GM13976 (cell line): Measurements from ENCODE around the gene POLA2.

ENCODE experiments used
- DNase-seq: peaks from one replicate; pipeline ENCODE4 v3.0.0; 2012; ENCODE audit warnings: low spot score
- in situ Hi-C: fragments of 300-500 bp; cut with MboI; formaldehyde crosslinking; loops from one replicate; pipeline ENCODE4 v1.12.0; 2022; ENCODE audit warnings: low sequenced_read_pairs, mixed read lengths, inconsistent platforms; ENCODE audit not compliant: unreplicated experiment
- TF ChIP-seq, protein P1 (sequence below): IDR thresholded peaks from 2 replicates; pipeline ENCODE4 v1.5.1; 2012; ENCODE audit warnings: borderline replicate concordance, mild to moderate bottlenecking; ENCODE audit not compliant: insufficient read depth; ENCODE audit errors: extremely low read depth, missing control alignments, control extremely low read depth

Gene POLA2

DNA sequence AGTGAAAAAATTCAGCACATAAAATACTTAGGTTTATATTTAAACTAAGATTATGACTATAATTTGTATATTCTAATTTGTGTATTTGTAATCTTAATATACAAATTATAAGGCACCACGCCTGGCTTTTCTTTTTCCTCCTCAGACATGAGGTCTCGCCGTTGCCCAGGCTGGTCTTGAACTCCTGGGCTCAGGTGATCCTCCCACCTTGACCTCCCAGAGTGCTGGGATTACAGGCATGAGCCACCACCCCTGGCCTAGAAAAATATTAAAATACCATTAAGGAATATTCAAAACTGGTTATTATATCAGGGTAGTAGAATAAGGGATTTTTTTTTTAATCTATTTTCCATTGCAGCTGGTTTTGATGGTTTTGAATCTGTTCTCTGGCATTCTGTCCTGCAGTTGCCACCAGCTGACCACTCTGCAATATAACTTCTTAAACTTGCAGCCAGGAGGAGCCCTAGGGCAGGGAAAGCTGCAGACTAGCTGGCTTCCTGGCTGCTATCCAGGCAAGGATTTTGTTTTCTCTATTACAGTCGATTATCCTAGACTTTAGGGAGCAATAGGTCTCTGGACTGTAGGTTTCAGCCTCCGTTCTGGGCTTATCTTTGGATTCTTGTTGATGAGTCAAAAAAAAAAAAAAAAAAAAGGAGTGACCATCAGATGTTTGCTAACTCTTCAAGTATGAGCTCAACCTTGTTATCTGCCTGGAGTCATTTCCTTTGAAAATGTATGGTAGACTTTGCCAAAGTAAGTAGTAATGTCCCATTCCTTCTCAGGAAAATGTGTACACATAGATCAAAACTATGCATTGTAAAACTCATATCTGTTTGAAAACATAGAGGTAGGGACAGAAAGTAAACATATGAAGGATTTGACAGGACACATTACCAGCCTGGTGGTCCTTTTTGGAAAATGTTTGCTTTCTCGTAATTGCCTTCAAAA lies 13.2 kb downstream of the POLA2 start:
- DNase-seq: peak; percentile 59
- in situ Hi-C loops: no loop called here
- TF ChIP-seq, protein P1, sequence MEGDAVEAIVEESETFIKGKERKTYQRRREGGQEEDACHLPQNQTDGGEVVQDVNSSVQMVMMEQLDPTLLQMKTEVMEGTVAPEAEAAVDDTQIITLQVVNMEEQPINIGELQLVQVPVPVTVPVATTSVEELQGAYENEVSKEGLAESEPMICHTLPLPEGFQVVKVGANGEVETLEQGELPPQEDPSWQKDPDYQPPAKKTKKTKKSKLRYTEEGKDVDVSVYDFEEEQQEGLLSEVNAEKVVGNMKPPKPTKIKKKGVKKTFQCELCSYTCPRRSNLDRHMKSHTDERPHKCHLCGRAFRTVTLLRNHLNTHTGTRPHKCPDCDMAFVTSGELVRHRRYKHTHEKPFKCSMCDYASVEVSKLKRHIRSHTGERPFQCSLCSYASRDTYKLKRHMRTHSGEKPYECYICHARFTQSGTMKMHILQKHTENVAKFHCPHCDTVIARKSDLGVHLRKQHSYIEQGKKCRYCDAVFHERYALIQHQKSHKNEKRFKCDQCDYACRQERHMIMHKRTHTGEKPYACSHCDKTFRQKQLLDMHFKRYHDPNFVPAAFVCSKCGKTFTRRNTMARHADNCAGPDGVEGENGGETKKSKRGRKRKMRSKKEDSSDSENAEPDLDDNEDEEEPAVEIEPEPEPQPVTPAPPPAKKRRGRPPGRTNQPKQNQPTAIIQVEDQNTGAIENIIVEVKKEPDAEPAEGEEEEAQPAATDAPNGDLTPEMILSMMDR: peak; percentile 67

DNA sequence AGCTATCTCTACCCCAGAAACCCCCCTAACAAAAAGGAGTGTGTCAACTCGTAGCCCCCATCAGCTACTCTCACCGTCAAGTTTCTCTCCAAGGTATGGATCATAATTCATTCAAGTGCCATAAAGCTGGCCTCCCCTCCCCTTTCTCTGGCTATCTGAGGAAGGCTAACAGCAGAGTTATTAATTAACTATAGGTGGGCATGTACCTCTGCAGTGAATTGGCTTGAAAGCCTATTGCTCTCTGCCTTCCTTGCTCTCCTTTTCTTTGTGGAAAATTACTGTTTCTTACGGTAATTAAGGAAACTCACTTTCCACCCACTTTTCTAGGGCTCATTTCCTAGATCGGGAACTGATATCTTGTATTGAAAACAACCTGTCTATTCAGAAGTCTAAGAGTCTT lies 14.1 kb downstream of the POLA2 start:
- TF ChIP-seq, protein P1: no peak
- in situ Hi-C loops: no loop called here
- no peak for DNase-seq

DNA sequence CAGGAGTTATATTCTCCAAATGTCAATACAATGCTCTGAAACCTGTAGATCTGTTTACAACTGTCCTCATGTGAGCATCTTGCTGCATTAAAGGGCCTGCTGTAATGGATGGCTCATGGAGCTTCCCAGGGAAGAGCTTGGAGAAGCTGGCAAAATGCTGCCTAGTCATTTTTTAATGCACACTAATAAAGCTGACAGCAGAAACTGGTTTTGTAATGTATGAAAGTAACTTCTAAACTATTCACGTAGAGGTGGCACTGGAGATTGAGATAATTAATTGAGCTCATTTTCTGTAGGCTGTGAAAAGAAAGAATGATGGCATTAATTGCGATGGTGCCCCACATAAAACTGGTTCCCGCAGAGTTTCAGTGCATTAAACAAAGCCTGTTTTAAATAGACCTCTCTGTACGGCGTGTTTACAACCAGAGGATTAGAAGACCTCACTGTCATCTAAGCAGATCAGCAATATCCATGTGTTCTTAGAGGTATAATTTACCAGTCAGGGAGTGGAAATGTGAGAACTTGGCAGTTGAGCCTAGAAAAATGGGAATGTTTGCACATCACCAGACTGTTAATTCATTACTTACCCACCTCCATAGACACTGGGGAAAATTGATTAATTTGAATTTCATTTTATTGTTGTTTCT lies 16.0 kb downstream of the POLA2 start:
- in situ Hi-C loops: no loop called here
- no peak for DNase-seq
- TF ChIP-seq, protein P1: no peak

DNA sequence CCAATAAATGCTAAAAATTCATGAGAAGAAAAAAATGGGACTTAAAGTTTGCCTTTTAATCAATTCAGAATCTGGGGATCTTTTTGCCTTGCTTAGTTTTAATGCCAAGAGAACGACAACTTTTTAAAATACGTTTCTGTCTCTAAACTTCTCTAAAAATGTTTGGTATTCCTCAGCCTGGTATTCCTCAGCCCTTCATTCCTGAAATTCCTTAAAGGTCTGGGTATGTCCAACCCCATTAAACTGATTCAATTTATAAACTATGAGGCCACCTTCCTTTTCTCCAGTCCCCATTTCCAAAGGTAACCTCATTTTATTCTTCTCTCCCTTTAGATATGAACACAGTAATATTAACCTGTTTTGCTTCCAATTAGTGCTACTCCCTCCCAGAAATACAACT lies 16.6 kb downstream of the POLA2 start:
- no peak for DNase-seq
- TF ChIP-seq, protein P1: no peak
- in situ Hi-C loops: no loop called here

DNA sequence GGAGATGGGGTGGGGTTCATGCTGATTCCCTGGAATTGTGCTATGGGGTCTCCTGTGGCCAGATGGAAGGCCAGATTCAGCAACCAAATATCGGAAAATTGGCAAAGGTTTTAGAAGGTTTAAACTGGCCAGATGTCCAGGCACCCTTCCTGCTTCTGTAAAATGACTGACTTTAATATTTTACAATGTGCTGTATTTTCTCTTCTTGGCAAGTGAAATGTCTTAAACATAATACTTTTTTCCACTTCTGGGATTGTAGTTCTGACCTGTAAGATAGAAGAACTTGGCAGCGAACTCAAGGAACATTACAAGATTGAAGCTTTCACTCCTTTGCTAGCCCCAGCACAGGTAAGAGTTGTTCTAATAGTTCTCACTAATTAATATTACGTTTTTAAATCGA lies 17.5 kb downstream of the POLA2 start:
- DNase-seq: no peak
- in situ Hi-C loops: no loop called here
- TF ChIP-seq, protein P1: no peak

DNA sequence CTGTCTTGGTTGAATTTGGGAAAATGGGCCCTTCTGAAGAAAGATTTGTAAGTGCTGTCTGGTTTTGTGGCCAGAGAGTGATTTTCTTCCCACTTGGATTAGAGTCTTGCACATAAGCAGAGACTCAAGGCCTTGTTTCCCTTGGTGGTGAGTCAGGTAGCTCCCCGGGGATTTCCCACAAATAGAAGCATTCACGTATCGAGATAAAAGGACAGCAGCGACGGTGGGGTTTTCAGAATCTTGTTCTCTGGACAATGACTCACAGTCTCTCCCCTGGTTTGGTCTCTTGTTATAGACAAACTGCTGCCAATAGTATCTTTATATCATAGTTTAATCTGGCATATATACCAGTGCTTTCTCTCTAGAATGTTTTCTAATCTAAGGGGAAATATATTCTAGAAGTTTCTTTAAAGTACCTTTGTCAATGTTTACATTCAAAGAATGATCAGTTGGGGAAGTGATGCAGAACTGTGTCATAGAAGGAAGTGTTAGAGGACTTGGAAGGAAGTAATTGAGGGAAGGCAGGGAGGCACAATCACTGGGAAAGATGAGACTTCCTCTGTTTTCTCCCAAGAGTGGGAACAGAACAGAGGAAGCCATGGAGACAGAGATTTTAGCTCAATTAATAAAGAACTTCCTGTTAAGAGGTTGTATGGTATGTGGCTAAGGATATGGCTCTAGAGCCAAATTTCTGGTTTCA lies 18.1 kb downstream of the POLA2 start:
- DNase-seq: peak; percentile 66
- TF ChIP-seq, protein P1: no peak
- in situ Hi-C loops: no loop called here
